NCI-H748 (cell line): ENCODE results near the gene TRIM47.

Source experiments
- DNase-seq: peaks from one replicate; lab custom pipeline; 2025; ENCODE audit not compliant: unreplicated experiment; lab: John Stamatoyannopoulos, UW

The TRIM47 gene

DNA sequence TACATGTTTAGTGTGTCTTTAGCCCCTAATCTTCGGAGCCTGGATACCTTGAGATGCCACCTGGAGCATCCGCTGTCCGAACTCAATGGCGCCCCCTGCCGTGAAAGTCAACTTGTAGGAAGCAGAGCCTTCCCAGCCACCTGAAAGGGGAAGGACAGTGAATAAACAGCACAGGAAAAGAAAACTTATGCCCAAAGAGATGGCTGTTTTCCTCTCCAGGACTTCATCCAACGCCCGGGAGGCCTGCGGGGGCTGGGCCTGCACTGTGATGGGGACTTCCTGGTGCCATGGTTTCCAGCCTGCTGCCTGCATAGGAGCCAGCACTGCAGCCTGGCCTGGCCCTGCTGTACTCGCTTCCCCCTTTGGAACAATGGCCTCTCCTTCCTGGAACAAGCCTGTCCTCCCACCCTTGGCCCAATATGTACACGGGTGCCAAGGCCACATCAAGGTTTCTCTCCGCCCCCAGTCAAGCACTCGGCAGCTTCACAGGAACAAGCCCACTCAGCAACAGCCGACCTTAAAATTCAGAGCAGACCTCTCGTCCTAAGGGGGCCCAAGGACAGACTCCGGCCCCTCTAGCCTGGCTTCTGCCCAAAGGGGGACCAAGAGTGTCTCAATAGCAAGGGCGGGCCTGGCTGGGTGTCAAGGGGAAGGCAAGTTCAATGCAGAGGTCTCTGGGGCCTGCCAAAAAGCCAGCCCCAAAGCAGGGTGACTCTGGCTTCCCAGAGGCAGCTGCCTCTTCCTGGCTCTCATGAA lies 29.7 kb downstream of the TRIM47 start:
- DNase-seq: peak; percentile 56

GRCh38 chr17:75847614-75848522 lies 30.5 kb downstream of the TRIM47 start:
- DNase-seq: no peak

DNA sequence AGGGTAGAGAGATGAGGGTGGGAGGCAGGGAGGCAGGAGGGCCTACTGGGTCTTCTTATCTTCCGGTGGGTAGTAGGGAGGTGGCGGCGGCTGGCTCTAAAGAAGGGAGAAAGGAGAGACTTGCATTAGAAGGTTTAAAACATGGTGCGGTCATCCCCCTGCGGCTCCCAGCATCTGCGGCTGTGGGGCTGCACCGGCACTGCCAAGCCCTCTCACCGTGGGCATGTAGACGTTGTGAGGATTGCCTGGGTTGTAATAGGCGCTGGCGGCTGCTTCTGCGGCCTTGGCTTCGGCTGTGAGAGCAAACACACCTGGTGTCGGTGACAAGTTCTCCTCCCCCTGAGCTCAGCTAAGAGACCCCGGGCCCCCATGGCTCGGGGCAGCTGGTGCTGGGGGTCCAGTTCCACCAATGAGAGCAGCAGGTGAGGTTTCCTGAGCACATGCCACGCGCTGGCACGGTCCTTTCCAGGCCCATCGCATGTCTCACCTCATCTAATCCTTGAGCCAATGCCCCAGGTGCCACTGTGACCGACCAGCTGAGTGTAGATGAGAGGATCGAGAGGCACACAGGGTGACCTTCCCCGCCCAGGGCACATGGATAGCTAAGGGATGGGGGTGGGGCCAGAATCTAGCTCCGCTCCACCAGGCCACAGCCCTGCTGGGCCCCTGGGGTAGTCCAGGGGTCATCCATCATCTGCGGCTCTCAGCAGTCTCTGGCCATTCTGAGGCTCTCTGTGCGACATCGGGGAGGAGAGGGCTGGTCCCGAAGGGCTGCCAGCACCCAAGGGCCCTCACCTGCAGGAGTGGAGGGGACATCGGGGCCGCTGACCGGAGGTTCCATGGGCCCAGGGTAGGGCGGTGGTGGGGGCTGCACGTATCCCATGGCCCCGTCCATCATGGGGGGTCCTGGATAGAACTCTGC lies 31.4 kb downstream of the TRIM47 start:
- DNase-seq: no peak

DNA sequence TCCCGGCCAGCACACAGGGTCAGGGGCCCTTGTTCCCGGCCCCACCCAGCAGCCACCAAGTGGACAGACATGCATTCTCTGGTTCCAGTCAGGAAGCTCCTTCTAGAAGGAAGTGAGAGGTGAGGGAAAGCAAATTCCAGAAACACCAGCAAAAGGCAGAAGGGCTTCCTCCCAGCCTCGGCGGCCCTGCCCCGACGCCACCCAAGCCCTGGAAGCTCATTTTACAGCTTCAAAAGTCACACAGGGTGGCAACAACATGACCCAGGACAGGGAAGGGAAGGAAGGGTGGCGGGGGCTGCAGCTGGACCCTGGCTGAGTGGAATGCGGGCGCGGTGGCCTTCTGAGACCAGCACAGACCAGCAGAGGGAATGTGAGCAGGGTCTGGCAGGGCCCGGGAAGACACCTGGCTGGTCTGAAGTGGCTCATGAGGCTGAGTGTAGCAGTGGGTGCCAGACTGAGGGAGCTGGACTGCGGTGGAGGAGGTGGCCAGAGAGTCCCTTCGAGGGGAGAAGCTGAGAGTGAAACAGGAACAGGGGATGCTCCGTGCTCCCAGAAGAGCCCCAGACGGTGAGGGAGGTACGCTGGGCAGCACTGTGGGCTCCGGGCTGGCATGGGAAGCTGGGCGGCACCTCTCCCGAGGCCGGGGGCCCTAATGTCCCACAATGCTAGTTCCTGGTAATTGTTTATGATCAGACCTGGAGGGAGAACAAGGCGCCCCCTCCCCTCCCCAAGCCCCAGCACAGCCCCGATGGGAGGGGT lies 32.3 kb downstream of the TRIM47 start:
- DNase-seq: no peak

- DNase-seq: peak; percentile 12
These were observed 33.2 kb downstream of the TRIM47 start for GRCh38 chr17:75845058-75845711.

DNA sequence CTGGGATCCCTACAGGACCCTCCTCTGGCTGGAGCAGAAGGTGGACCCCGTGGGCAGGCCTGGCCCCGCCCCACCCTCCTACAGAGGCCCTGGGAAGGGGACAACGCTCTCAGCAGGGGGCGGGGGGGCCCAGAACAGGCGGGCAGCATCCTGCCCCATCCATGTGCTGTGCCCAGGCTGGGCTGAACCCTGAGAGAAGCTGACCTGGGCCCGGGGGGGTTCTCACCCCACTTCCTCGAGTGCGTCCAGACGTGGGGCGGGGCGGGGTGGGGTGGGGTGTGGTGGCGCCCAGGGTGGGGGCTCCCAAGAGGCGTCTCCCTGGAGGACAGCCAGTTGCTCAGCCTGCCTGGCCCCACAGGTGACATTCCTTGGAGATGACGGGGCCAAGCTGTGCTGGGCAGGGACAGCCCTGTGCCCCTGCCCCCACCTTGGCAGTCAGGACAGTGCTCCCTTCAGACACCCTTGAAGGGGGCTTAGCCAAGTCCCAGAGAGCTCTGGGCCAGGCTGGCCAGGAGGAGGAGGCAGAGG lies 33.8 kb downstream of the TRIM47 start:
- DNase-seq: no peak

DNA sequence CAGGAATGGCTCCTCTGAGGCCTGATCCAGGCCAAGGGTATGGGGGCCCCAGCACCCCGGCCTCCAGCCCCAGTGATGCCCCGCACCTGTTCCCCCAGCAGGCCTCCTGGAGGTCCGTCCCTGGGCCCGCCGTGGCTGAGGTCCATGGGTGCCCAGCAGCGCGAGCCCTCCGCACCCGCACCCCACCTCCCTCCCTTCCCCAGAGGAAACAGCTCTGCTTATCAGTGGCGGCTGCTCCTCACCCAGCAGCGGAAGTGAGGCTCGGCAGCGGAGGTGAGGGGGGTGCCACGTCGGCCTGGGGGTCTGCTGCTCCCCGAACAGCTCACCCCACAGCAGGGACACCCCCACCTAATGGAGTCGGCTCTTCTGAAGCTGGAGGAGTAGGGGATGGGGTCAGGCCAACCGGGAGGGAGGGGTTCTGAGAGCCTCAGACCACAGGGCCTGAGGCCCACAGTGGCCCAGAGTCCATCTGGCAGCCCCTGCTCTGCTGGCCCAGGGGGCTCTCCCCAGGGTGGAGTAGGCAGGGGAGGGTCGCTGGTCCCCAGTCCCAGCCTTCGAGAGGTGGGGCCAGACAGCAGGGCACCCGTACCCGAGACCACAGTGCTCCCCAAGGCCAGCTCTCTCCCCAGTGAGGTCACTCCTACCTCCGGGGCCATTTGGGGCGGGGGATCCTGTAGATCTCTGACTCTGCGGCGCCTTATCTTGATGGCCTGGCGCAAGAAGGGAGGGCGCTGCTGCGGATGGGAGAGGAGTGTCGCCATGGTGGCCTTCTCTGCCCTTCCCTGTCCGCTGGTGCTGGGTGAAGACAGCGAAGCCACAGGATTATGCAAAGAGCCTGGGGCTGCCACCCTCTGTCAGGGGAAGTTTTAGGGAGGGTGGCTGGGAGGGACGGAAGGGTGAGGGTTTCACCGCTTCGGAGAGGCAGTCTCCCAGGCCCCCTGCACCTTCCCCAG lies 34.5 kb downstream of the TRIM47 start, which contains the start of gene UNC13D:
UNC13D (minus strand) TSS at position 828 of the 953 bp plus-strand sequence; CDS start at position 761, 67 bp downstream.
- DNase-seq: no peak

DNA sequence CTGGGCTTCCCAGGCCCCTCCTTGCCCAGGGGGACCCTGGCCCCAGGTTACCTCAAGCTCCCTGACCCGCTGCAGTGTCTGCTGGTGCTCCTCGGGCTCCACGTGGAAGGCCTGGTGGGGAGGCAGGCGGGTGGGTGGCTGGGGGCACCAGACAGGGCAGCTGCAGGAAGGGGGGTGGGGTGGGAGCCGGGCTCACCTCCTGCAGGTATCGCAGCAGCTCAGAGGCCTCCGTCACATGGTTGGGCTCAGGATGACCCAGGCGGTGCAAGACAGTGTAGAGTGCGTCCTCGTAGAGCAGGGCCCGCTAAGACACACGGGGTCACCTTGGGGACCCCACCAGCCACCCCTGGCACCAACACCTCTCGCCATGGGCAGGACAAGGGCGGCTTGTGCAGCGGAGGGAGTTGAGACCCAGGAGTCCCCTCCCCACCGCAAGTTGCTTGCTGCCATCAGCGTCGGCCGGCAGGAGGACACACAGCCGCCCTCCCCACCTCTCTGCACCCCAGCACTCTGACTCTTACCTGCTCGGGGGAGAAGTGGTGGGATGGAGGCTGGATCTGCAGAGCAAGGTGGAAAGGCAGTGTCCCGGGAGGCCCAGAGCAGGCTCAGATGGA lies 35.3 kb downstream of the TRIM47 start:
- DNase-seq: no peak

- no peak for DNase-seq
These were observed 36.0 kb downstream of the TRIM47 start for GRCh38 chr17:75842411-75842810.

- no peak for DNase-seq
These were observed 37.6 kb downstream of the TRIM47 start for GRCh38 chr17:75840799-75841164.

- no peak for DNase-seq
These were observed 38.2 kb downstream of the TRIM47 start for GRCh38 chr17:75839942-75840798.

GRCh38 chr17:75838410-75838809 lies 40.0 kb downstream of the TRIM47 start:
- no peak for DNase-seq

GRCh38 chr17:75837899-75838298 lies 40.5 kb downstream of the TRIM47 start:
- DNase-seq: no peak

GRCh38 chr17:75836605-75837004 lies 41.8 kb downstream of the TRIM47 start:
- no peak for DNase-seq

DNA sequence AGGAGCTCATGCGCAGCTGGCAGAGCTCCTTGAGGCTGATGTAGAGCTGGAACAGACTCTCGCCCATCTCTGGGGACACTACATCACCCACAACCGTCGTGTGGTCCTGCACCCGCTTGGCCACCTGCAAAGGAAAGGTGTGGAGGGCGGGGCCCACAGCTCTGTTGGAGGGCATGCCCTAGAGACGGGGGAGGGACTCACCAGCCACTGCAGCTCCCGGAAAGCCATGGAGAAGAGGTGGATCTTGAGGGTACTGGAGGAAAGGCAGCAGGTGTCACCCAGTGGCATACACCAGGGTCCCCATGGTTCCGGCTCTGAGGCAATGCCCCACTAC lies 42.8 kb downstream of the TRIM47 start:
- no peak for DNase-seq

DNA sequence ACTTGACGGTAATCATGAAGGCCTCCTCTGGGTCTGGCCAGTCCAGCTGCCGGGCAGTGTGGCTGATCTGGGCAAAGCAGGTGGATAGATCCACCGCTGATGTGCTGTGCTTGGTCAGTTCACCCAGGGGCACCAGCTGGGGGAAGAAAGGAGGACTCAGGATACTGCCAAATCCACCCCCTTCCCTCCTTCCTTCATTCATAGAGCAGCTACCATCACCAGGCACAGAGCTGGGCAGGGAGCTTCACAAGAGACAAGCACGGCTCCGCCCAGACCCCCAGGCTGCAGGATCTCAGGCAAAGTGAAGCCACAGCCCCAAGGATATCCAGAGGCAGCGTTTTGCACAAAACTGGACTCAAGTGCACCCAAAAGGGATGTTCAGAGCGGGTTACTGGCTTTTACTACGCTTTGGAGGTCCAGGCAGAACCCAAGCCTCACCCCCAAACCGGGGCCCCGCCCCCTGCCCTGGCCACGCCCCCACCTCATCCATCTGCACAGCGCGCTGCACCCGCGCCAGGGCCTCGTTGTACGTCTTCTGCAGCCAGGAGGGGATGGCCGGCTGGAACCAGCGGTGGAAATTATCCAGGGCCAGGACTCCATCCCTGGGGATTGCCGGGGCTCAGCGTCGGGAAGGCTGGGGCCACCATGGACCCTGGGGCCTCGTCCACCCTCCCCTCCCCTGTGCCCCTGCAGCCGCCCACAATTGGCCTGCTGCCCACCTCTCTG lies 43.3 kb downstream of the TRIM47 start:
- DNase-seq: no peak
